ENCODE results near the gene RAB15. TPM values are rescaled to one million over a fixed set of nuclear protein-coding genes. Genes with fewer than 3 reads are reported as not detected.

Gene RAB15
- total RNA-seq, 1 donor from 2014 or later: 16.5 TPM

DNA sequence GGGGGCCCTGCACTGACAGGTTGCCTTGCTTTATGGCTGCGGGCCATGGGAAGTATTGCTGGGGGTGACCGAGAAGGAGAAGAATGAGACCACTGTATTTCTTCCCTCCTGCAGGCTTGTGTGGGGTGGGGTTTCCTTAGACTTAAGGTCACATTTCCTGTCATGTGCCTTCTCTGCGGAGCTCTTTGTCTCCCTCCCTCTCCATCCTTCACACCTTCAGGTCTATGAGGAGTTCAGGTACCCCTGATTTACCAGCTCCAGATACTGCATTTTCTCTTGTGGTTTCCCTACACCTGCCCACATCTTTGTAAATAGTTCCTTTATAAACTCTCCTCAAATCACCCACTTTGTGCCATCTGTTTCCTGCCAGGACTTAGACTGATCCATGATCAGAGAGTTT is 18.2 kb upstream of the RAB15 start:
- DNase-seq (ENCODE audit: low read depth, low spot score): no peak
- peak overlapping the region; percentile 94 for H3K27ac Mint-ChIP-seq (ENCODE audit: unreplicated experiment)
- TF ChIP-seq CTCF (conservative IDR thresholded peaks at IDR 0.05): no peak
- peak overlapping the region; percentile 29 for H3K4me3 Mint-ChIP-seq
- no peaks in the 10 kb centered on the region for H3K9me3 Mint-ChIP-seq
- H3K4me1 Mint-ChIP-seq: peaks cover 35% of the 10 kb centered on the region
- H3K36me3 Mint-ChIP-seq (ENCODE audit: low read depth): no peaks in the 10 kb centered on the region
- H3K27me3 Mint-ChIP-seq (ENCODE audit: low read depth): peaks cover 14% of the 10 kb centered on the region

DNA sequence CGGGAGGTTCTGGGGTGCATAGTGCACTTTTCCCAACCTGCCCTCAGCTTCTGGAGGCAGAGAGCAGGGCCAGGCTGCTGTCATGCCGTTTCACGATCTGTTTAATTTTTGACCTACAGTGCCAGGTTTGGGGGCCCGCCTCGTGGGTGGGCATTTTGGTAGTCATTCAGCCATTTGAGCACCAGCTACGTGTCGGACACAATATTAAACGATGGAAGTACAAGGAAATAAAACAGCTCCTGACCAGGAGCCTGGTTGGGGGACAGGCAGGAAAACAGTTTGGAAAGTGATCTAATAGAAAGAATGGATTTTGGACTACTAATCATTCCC is 15.3 kb upstream of the RAB15 start:
- no peaks in the 10 kb centered on the region for H3K36me3 Mint-ChIP-seq (ENCODE audit: low read depth)
- H3K4me1 Mint-ChIP-seq: peaks cover 45% of the 10 kb centered on the region
- no peaks in the 10 kb centered on the region for H3K9me3 Mint-ChIP-seq
- H3K4me3 Mint-ChIP-seq: peak overlapping the region; percentile 98
- H3K27me3 Mint-ChIP-seq (ENCODE audit: low read depth): peaks cover 39% of the 10 kb centered on the region
- H3K27ac Mint-ChIP-seq (ENCODE audit: unreplicated experiment): peak overlapping the region; percentile 98
- TF ChIP-seq CTCF (conservative IDR thresholded peaks at IDR 0.05): no peak
- no peak for DNase-seq (ENCODE audit: low read depth, low spot score)

- peak within 1 kb of the TSS; percentile 98 for H3K4me3 Mint-ChIP-seq
- peak; percentile 76 for TF ChIP-seq CTCF (conservative IDR thresholded peaks at IDR 0.05)
- peaks cover 45% of the 10 kb centered on the region for H3K27me3 Mint-ChIP-seq (ENCODE audit: low read depth)
- H3K36me3 Mint-ChIP-seq (ENCODE audit: low read depth): no peaks in the 10 kb centered on the region
- H3K9me3 Mint-ChIP-seq: no peaks in the 10 kb centered on the region
- peaks cover 45% of the 10 kb centered on the region for H3K4me1 Mint-ChIP-seq
- peak; percentile 91 for DNase-seq (ENCODE audit: low read depth, low spot score)
- H3K27ac Mint-ChIP-seq (ENCODE audit: unreplicated experiment): peak within 1 kb of the TSS; percentile 98
These were observed 14.7 kb upstream of the RAB15 start, which contains the start of gene FNTB for GRCh38 chr14:64986648-64987437. Gene FNTB (plus strand): TSS chr14:64986895. CDS start chr14:64986954, 59 bp downstream.

DNA sequence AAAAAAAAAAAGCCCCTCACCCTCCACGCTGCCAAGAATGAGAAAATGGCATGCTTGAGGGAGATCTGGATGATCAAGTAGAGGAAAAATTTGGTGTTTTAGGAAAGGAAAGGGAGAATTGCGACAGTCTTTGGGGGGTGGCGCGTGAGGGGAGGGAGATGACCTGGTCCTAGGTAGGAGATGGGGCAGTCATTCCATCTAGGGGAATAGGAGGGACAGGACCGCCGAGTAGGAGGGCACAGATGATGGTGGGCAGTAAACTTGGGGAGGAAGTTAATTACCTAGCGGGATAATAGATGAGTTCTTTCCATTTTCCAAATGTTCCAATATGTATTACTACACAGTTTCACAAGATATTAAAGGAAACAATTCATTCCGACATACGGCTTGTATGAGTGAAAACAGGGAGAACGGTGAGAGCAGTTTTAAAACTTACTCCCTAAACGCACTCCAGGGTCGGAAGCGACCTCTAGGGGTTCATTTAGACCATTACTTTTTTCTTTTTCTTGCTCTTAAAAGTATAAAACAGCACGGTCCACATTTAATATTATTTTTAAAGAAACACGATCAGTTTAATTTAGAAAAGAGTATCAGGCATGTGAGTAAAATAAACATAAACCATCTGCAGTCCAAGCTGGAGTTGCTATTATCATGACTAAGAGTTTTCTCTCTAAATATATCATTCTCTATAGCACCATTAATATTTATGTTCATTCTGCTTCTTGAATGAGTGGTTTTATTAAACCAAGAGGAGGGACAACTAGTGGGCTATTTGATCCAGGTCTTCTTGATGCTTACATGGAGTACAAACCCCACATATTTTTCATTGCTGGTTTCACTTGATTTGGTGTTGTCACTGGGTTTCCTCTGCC is 11.5 kb upstream of the RAB15 start:
- Mint-ChIP-seq H3K9me3 (no peaks in the 10 kb centered on the region), H3K4me1 (peaks cover 29% of the 10 kb centered on the region), H3K27ac (ENCODE audit: unreplicated experiment) (no peak overlapping the region), H3K27me3 (ENCODE audit: low read depth) (peaks cover 55% of the 10 kb centered on the region), H3K36me3 (ENCODE audit: low read depth) (no peaks in the 10 kb centered on the region), H3K4me3 (peak overlapping the region; percentile 81)
- peak; percentile 79 for TF ChIP-seq CTCF (conservative IDR thresholded peaks at IDR 0.05)
- no peak for DNase-seq (ENCODE audit: low read depth, low spot score)

DNA sequence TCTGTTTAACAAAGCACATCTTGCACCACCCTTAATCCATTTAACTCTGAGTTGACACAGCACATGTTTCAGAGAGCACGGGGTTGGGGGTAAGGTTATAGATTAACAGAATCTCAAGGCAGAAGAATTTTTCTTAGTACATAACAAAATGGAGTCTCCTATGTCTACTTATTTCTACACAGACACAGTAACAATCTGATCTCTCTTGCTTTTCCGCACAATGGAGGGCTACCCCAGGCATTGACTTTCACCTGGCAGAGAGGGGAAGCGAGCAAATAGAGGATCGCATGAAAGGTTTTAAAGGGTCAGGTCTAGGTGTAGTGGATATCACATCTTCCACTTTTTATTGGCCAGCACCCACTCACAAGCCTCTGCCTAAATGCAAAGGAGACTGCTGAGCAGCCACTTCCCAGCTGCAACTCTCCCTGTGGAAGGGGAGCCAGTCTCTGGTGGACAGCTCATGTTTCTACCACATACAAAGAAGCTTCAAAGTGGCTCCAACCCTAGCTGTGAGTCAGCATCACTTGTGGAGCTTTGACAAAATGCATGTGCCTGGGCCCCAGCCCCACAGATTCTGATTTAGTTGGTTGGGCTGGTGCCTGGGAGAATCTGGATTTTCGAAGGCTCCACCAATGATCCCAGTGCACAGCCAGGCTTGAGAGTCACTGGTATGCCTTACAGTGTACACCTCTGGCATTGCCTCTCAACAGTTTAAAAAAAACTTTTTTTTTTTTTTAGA is 7.4 kb upstream of the RAB15 start:
- Mint-ChIP-seq H3K4me3 (no peak overlapping the region), H3K4me1 (peaks cover 19% of the 10 kb centered on the region), H3K27me3 (ENCODE audit: low read depth) (peaks cover 48% of the 10 kb centered on the region), H3K9me3 (no peaks in the 10 kb centered on the region), H3K27ac (ENCODE audit: unreplicated experiment) (no peak overlapping the region), H3K36me3 (ENCODE audit: low read depth) (no peaks in the 10 kb centered on the region)
- DNase-seq (ENCODE audit: low read depth, low spot score): no peak
- TF ChIP-seq CTCF (conservative IDR thresholded peaks at IDR 0.05): no peak

Measured in neural crest cell (in vitro differentiated cells).